Left renal pelvis (tissue), 4 donors: ENCODE data around the gene ANO9. TPM values are rescaled to one million over a fixed set of nuclear protein-coding genes. Genes with fewer than 3 reads are reported as not detected.
"Not testable (repeated sequence)": the region's sequence is repeated elsewhere in the genome, so short reads cannot be mapped to it uniquely, and the experiment has no call there.

Source experiments
- DNase-seq, 4 donors: peaks; one replicate each; pipeline ENCODE4 v3.0.0-alpha.2; 2013; ENCODE audit warnings: low read depth in 4 of 4, low spot score in 3 of 4
- polyA plus RNA-seq, 4 donors: library from polyadenylated mRNA; unstranded; fragments of 120-200 nt; gene quantifications; one replicate each; pipeline ENCODE4 v1.2.1, GENCODE V29; 2013; ENCODE audit not compliant: insufficient read length in 4 of 4

Gene ANO9
- polyA plus RNA-seq, 4 donors, result 0.72 to 14.7 (median 9.9) TPM

GRCh38 chr11:391117-392017 lies 50.4 kb downstream of the ANO9 start:
- no peak for DNase-seq

- no peak for DNase-seq
Observed at GRCh38 chr11:390175-390574, 51.6 kb downstream of the ANO9 start.

GRCh38 chr11:389369-389768 lies 52.4 kb downstream of the ANO9 start:
- not testable (repeated sequence) for DNase-seq

- DNase-seq, result no peak
Observed at GRCh38 chr11:387193-387793, 54.5 kb downstream of the ANO9 start.

- no peak for DNase-seq
Observed at GRCh38 chr11:386483-386882, 55.3 kb downstream of the ANO9 start.

GRCh38 chr11:385594-386351 lies 56.0 kb downstream of the ANO9 start:
- no peak for DNase-seq

- no peak for DNase-seq
Observed at GRCh38 chr11:384511-384910, 57.3 kb downstream of the ANO9 start.

- no peak for DNase-seq
Observed at GRCh38 chr11:383431-383830, 58.4 kb downstream of the ANO9 start.

GRCh38 chr11:382081-382629 lies 59.7 kb downstream of the ANO9 start:
- DNase-seq, result no peak

GRCh38 chr11:381501-382072 lies 60.2 kb downstream of the ANO9 start:
- DNase-seq, result no peak

GRCh38 chr11:380996-381395 lies 60.8 kb downstream of the ANO9 start:
- DNase-seq, result no peak

GRCh38 chr11:380491-380890 lies 61.3 kb downstream of the ANO9 start:
- DNase-seq, result no peak

GRCh38 chr11:380095-380480 lies 61.7 kb downstream of the ANO9 start:
- DNase-seq, result no peak

GRCh38 chr11:379205-380094 lies 62.4 kb downstream of the ANO9 start:
- no peak for DNase-seq

GRCh38 chr11:377883-378500 lies 63.8 kb downstream of the ANO9 start:
- no peak for DNase-seq

- no peak for DNase-seq
Observed at GRCh38 chr11:377174-377865, 64.5 kb downstream of the ANO9 start.

- DNase-seq, result no peak
Observed at GRCh38 chr11:376531-377173, 65.2 kb downstream of the ANO9 start.
